Activated CD4-positive, alpha-beta memory T cell treated with anti-CD3 and anti-CD28 coated beads for 36 hours (primary cell): ENCODE measurements around the gene OXNAD1. TPM values are rescaled to one million over a fixed set of nuclear protein-coding genes. Genes with fewer than 3 reads are reported as not detected.

Experiments
- CTCF ChIA-PET: fragments of 350-600 bp; sonication (Branson Sonifier 250); formaldehyde crosslinking; loops from one replicate; lab custom pipeline; 2021; ENCODE audit warnings: antibody characterized with exemption, inconsistent platforms; lab: Charles Lee
- POLR2A ChIA-PET: fragments of 350-600 bp; sonication (Branson Sonifier 250); formaldehyde crosslinking; loops from one replicate; lab custom pipeline; 2021; ENCODE audit warnings: antibody characterized with exemption; lab: Charles Lee
- DNase-seq: peaks from one replicate; pipeline ENCODE4 v3.0.0-alpha.2; 2020
- H3K27ac Mint-ChIP-seq: one replicate; pipeline ENCODE4 v1.8.0; 2021; ENCODE audit warnings: mixed read lengths
- H3K27me3 Mint-ChIP-seq: one replicate; pipeline ENCODE4 v1.8.0; 2021; ENCODE audit warnings: mixed read lengths
- H3K36me3 Mint-ChIP-seq: one replicate; pipeline ENCODE4 v1.8.0; 2021; ENCODE audit warnings: mixed read lengths
- H3K4me1 Mint-ChIP-seq: one replicate; pipeline ENCODE4 v1.8.0; 2021; ENCODE audit warnings: low read depth, mixed read lengths
- H3K4me3 Mint-ChIP-seq: one replicate; pipeline ENCODE4 v1.8.0; 2021; ENCODE audit warnings: mild to moderate bottlenecking, mixed read lengths
- H3K9me3 Mint-ChIP-seq: one replicate; pipeline ENCODE4 v1.8.0; 2021; ENCODE audit warnings: mixed read lengths
- intact Hi-C: fragments of 100-400 bp; cut with micrococcal nuclease; formaldehyde crosslinking; loops from one replicate; pipeline ENCODE4 v1.15.1; 2023
- total RNA-seq, 2 experiments: library from RNA; stranded (reverse); gene quantifications; one replicate each; pipeline ENCODE4 v1.2.3, GENCODE V29; 2021

The OXNAD1 gene
- total RNA-seq, result 10 to 100 TPM; 23.5 to 24.0 TPM

GRCh38 chr3:16264708-16265454 is at the start of gene OXNAD1, which contains the start of gene DPH3:
Gene OXNAD1 (plus strand): TSS chr3:16265212. CDS start chr3:16270953, 5,741 bp downstream.
Gene DPH3 (minus strand): TSS chr3:16264943. CDS start chr3:16264876, 67 bp downstream.
- H3K4me1 Mint-ChIP-seq, result peaks cover 36% of the 10 kb centered on the region
- H3K36me3 Mint-ChIP-seq, result peaks cover 7% of the 10 kb centered on the region
- peak within 1 kb of the TSS; percentile 94 for H3K27ac Mint-ChIP-seq
- H3K9me3 Mint-ChIP-seq, result no peaks in the 10 kb centered on the region
- ChIA-PET CTCF (interaction anchor here (0.6 to 7.3 kb wide), 11 partner anchors 17 to 332 kb away, joined by 3 to 61 read pairs (median 5); no protein-coding TSS in a partner anchor), POLR2A (interaction anchor here (0.7 to 3.1 kb wide), 16 partner anchors 14 to 1059 kb away, joined by 3 to 15 read pairs (median 4); partner anchors contain the start of gene CAPN7)
- peak within 1 kb of the TSS; percentile 93 for H3K4me3 Mint-ChIP-seq
- no peaks in the 10 kb centered on the region for H3K27me3 Mint-ChIP-seq
- DNase-seq, result peak; percentile 99
- intact Hi-C loops, result loop anchor here (1.0 to 10.0 kb wide), 7 partner anchors 21 to 664 kb away; partner anchors contain the start of genes BTD, HACL1 and PLCL2

GRCh38 chr3:16216373-16216935 is 48.6 kb upstream of the OXNAD1 start:
- no peaks in the 10 kb centered on the region for H3K9me3 Mint-ChIP-seq
- CTCF ChIA-PET, result interaction anchor here (0.7 to 0.9 kb wide), 2 partner anchors 40 to 43 kb away, joined by 3 read pairs; no protein-coding TSS in a partner anchor

GRCh38 chr3:16219777-16220176 is 45.2 kb upstream of the OXNAD1 start:
- intact Hi-C loops, result no loop called here
- DNase-seq, result no peak
- ChIA-PET POLR2A (no interaction called here), CTCF (no interaction called here)
- Mint-ChIP-seq H3K4me1 (no peaks in the 10 kb centered on the region), H3K9me3 (peaks cover 7% of the 10 kb centered on the region), H3K36me3 (no peaks in the 10 kb centered on the region), H3K27me3 (peaks cover 2% of the 10 kb centered on the region), H3K4me3 (no peak overlapping the region), H3K27ac (no peak overlapping the region)

More at GRCh38 chr3:16216373-16216935, 48.6 kb upstream of the OXNAD1 start:
- Mint-ChIP-seq H3K27me3 (no peaks in the 10 kb centered on the region), H3K36me3 (no peaks in the 10 kb centered on the region), H3K4me1 (peaks cover 3% of the 10 kb centered on the region), H3K4me3 (no peak overlapping the region), H3K27ac (no peak overlapping the region)
- POLR2A ChIA-PET, result no interaction called here
- intact Hi-C loops, result no loop called here
- no peak for DNase-seq

GRCh38 chr3:16221990-16222389 is 43.0 kb upstream of the OXNAD1 start:
- ChIA-PET CTCF (no interaction called here), POLR2A (no interaction called here)
- Mint-ChIP-seq H3K27me3 (peaks cover 2% of the 10 kb centered on the region), H3K36me3 (no peaks in the 10 kb centered on the region), H3K27ac (no peak overlapping the region), H3K4me3 (no peak overlapping the region), H3K9me3 (peaks cover 7% of the 10 kb centered on the region), H3K4me1 (no peaks in the 10 kb centered on the region)
- DNase-seq, result no peak
- intact Hi-C loops, result no loop called here

GRCh38 chr3:16222547-16222946 is 42.5 kb upstream of the OXNAD1 start:
- intact Hi-C loops, result no loop called here
- Mint-ChIP-seq H3K4me3 (no peak overlapping the region), H3K4me1 (no peaks in the 10 kb centered on the region), H3K27ac (no peak overlapping the region), H3K9me3 (peaks cover 7% of the 10 kb centered on the region), H3K36me3 (no peaks in the 10 kb centered on the region), H3K27me3 (peaks cover 2% of the 10 kb centered on the region)
- no peak for DNase-seq
- CTCF ChIA-PET, result no interaction called here
- POLR2A ChIA-PET, result no interaction called here

- Mint-ChIP-seq H3K27me3 (peaks cover 2% of the 10 kb centered on the region), H3K27ac (no peak overlapping the region), H3K4me1 (no peaks in the 10 kb centered on the region), H3K4me3 (no peak overlapping the region), H3K9me3 (peaks cover 7% of the 10 kb centered on the region), H3K36me3 (no peaks in the 10 kb centered on the region)
- CTCF ChIA-PET, result no interaction called here
- POLR2A ChIA-PET, result no interaction called here
- DNase-seq, result no peak
- intact Hi-C loops, result no loop called here
Observed at GRCh38 chr3:16224325-16224724, 40.7 kb upstream of the OXNAD1 start.

GRCh38 chr3:16227566-16227965 is 37.4 kb upstream of the OXNAD1 start:
- no peaks in the 10 kb centered on the region for H3K36me3 Mint-ChIP-seq

GRCh38 chr3:16229681-16230080 is 35.3 kb upstream of the OXNAD1 start:
- Mint-ChIP-seq H3K9me3 (no peaks in the 10 kb centered on the region), H3K27ac (no peak overlapping the region), H3K36me3 (no peaks in the 10 kb centered on the region), H3K4me3 (no peak overlapping the region), H3K4me1 (no peaks in the 10 kb centered on the region), H3K27me3 (peaks cover 2% of the 10 kb centered on the region)
- CTCF ChIA-PET, result no interaction called here
- intact Hi-C loops, result no loop called here
- POLR2A ChIA-PET, result no interaction called here
- no peak for DNase-seq

More at GRCh38 chr3:16227566-16227965, 37.4 kb upstream of the OXNAD1 start:
- H3K27ac Mint-ChIP-seq, result no peak overlapping the region
- peaks cover 3% of the 10 kb centered on the region for H3K27me3 Mint-ChIP-seq
- ChIA-PET POLR2A (no interaction called here), CTCF (no interaction called here)
- no peaks in the 10 kb centered on the region for H3K4me1 Mint-ChIP-seq
- intact Hi-C loops, result no loop called here
- no peak for DNase-seq
- no peaks in the 10 kb centered on the region for H3K9me3 Mint-ChIP-seq
- no peak overlapping the region for H3K4me3 Mint-ChIP-seq

- H3K9me3 Mint-ChIP-seq, result no peaks in the 10 kb centered on the region
- intact Hi-C loops, result no loop called here
- no peaks in the 10 kb centered on the region for H3K36me3 Mint-ChIP-seq
- DNase-seq, result no peak
- ChIA-PET POLR2A (no interaction called here), CTCF (no interaction called here)
- H3K27me3 Mint-ChIP-seq, result peaks cover 2% of the 10 kb centered on the region
- H3K27ac Mint-ChIP-seq, result no peak overlapping the region
- no peak overlapping the region for H3K4me3 Mint-ChIP-seq
- no peaks in the 10 kb centered on the region for H3K4me1 Mint-ChIP-seq
Observed at GRCh38 chr3:16231983-16232382, 33.0 kb upstream of the OXNAD1 start.

- no peak overlapping the region for H3K27ac Mint-ChIP-seq
- ChIA-PET CTCF (interaction anchor here (0.5 to 1.5 kb wide), 4 partner anchors 15 to 980 kb away, joined by 3 read pairs; no protein-coding TSS in a partner anchor), POLR2A (no interaction called here)
- intact Hi-C loops, result no loop called here
- peaks cover 2% of the 10 kb centered on the region for H3K27me3 Mint-ChIP-seq
- H3K4me3 Mint-ChIP-seq, result no peak overlapping the region
- no peaks in the 10 kb centered on the region for H3K9me3 Mint-ChIP-seq
- DNase-seq, result no peak
- no peaks in the 10 kb centered on the region for H3K36me3 Mint-ChIP-seq
- H3K4me1 Mint-ChIP-seq, result no peaks in the 10 kb centered on the region
Observed at GRCh38 chr3:16233806-16234205, 31.2 kb upstream of the OXNAD1 start.

GRCh38 chr3:16234281-16234680 is 30.7 kb upstream of the OXNAD1 start:
- intact Hi-C loops, result no loop called here
- POLR2A ChIA-PET, result no interaction called here
- peaks cover 2% of the 10 kb centered on the region for H3K27me3 Mint-ChIP-seq
- H3K4me1 Mint-ChIP-seq, result no peaks in the 10 kb centered on the region
- no peak for DNase-seq
- no peaks in the 10 kb centered on the region for H3K9me3 Mint-ChIP-seq
- no peaks in the 10 kb centered on the region for H3K36me3 Mint-ChIP-seq
- CTCF ChIA-PET, result interaction anchor here (0.7 to 1.2 kb wide), 2 partner anchors 14 to 143 kb away, joined by 3 read pairs; no protein-coding TSS in a partner anchor
- no peak overlapping the region for H3K27ac Mint-ChIP-seq
- H3K4me3 Mint-ChIP-seq, result no peak overlapping the region

GRCh38 chr3:16236030-16236639 is 28.9 kb upstream of the OXNAD1 start:
- ChIA-PET CTCF (interaction anchor here (1.2 kb wide), 1 partner anchor 12 kb away, joined by 4 read pairs; no protein-coding TSS in a partner anchor), POLR2A (no interaction called here)
- Mint-ChIP-seq H3K4me1 (peaks cover 7% of the 10 kb centered on the region), H3K27ac (no peak overlapping the region), H3K36me3 (no peaks in the 10 kb centered on the region), H3K9me3 (no peaks in the 10 kb centered on the region), H3K4me3 (no peak overlapping the region), H3K27me3 (no peaks in the 10 kb centered on the region)
- intact Hi-C loops, result no loop called here
- no peak for DNase-seq
